ENCODE results near the gene HNRNPA1L2. TPM values are rescaled to one million over a fixed set of nuclear protein-coding genes. Genes with fewer than 3 reads are reported as not detected.

The HNRNPA1L2 gene
- total and polyA plus RNA-seq, 10 of the 15 experiments (the other 5 are each of a cell fraction or from before 2014, with no cell fraction given), result 3.3 to 12.0 (median 7.8) TPM

GRCh38 chr13:52650731-52651130 lies 8.5 kb downstream of the HNRNPA1L2 start:
- FAIRE-seq (no peak), ATAC-seq (no peak), DNase-seq (ENCODE audit: low read depth, low spot score) (no peak)
- no peaks in the 10 kb centered on the region; the same call in 1 of the 2 replicates for H3K4me1 ChIP-seq (ENCODE audit: control insufficient read depth, insufficient read depth, low read length)
- peak overlapping the region; percentile 79 for H3K4me3 ChIP-seq
- POLR2A ChIA-PET, result no interaction called here
- CTCF ChIA-PET, result no interaction called here
- SMC1A ChIA-PET (ENCODE audit: uncharacterized antibody, unreplicated experiment), result no interaction called here
- H4K20me1 ChIP-seq (ENCODE audit: control insufficient read depth, insufficient read depth), result no peaks in the 10 kb centered on the region
- RAD21 ChIA-PET (ENCODE audit: unreplicated experiment), result no interaction called here
- TF ChIP-seq MLLT1 (IDR thresholded peaks at IDR 0.05), result no peak
- no peak for TF ChIP-seq TAF1 (IDR thresholded peaks at IDR 0.05; ENCODE audit: borderline replicate concordance, low read depth, low read length)
- TF ChIP-seq POLR2A (IDR thresholded peaks at IDR 0.05; ENCODE audit: low read depth, low read length), result no peak
- TF ChIP-seq HDAC2 (IDR thresholded peaks at IDR 0.05), result no peak
- TF ChIP-seq PBX3 (IDR thresholded peaks at IDR 0.05; ENCODE audit: insufficient replicate concordance, low read depth, low read length), result no peak
- TF ChIP-seq RAD21 (IDR thresholded peaks at IDR 0.05; ENCODE audit: insufficient read depth, low read depth, low read length), result no peak
- TF ChIP-seq ATF7 (IDR thresholded peaks at IDR 0.05; ENCODE audit: low read depth), result no peak
- TF ChIP-seq GABPA (IDR thresholded peaks at IDR 0.05; ENCODE audit: low read depth), result no peak
- TF ChIP-seq ZBTB40 (IDR thresholded peaks at IDR 0.05; ENCODE audit: borderline replicate concordance), result no peak
- TF ChIP-seq HSF1 (IDR thresholded peaks at IDR 0.05; ENCODE audit: low read depth, low read length), result no peak
- no peak for TF ChIP-seq RFX5 (IDR thresholded peaks at IDR 0.05; ENCODE audit: low read depth, low read length)
- H3K4me2 ChIP-seq (ENCODE audit: control insufficient read depth, insufficient read depth), result peak overlapping the region; percentile 58
- peak overlapping the region; percentile 89 for H3K9ac ChIP-seq (ENCODE audit: control insufficient read depth, insufficient read depth, low read length)
- H2AFZ ChIP-seq (ENCODE audit: control insufficient read depth, low read depth, low read length), result no peak overlapping the region
- WGBS (ENCODE audit: insufficient coverage, insufficient replicate concordance, low lambda C conversion rate, missing lambda C conversion rate), result 97% methylated on average over 6 of the region's 6 CpGs
- intact Hi-C loops (cut with micrococcal nuclease; ENCODE audit: unreplicated experiment), result loop anchor here (5.0 kb wide), 1 partner anchor 198 kb away; the partner anchor contains the start of gene VPS36
- no TSS peak for BruUV-seq (replicated peaks)
- H3K36me3 ChIP-seq (ENCODE audit: control insufficient read depth in 2 of 2, insufficient read depth in 2 of 2, low read length in 1 of 2), result peaks cover 0 to 8% of the 10 kb centered on the region in 2 experiments; a peak in 1 of 4 replicates
- no peaks in the 10 kb centered on the region for H3K27me3 ChIP-seq (replicated peaks in 1 of 2; ENCODE audit: control insufficient read depth in 2 of 2, insufficient read depth in 2 of 2, low read length in 1 of 2)
- H3K27ac ChIP-seq (ENCODE audit: control insufficient read depth, insufficient read depth), result no peak overlapping the region; the same call in 1 of the 2 replicates
- peaks cover 48% of the 10 kb centered on the region for H3K79me2 ChIP-seq (ENCODE audit: control insufficient read depth, insufficient read depth, low read length)
- no peaks in the 10 kb centered on the region for H3K9me3 ChIP-seq (replicated peaks; ENCODE audit: control insufficient read depth, insufficient read depth, low read length)
- in situ Hi-C loops (cut with MboI), result loop anchor here (10.0 kb wide), 1 partner anchor 196 kb away; the partner anchor contains the start of genes CKAP2 and VPS36

Measured in GM12878 (cell line).